Stimulated activated naive CD8-positive, alpha-beta T cell treated with anti-CD3 and anti-CD28 coated beads, Interleukin-15, amount 100 ng/mL, for 72 hours (primary cell): ENCODE measurements around the gene DPY19L1.
A peak's percentile ranks its signal among the peaks of the same experiment; 100 is the strongest.
"Not testable (repeated sequence)": the region's sequence is repeated elsewhere in the genome, so short reads cannot be mapped to it uniquely, and the experiment has no call there.

ENCODE experiments used
- ATAC-seq: fragments of 150-1000 bp; cut with Tn5 transposase; 2 replicates; pipeline ENCODE4 v1.10.0; 2021; ENCODE audit warnings: mild to moderate bottlenecking, moderate library complexity
- DNase-seq, 2 donors: peaks; one replicate each; pipeline ENCODE4 v3.0.0; 2021 to 2022
- H3K27ac Mint-ChIP-seq, 2 donors: one replicate each; pipeline ENCODE4 v1.8.0; 2022; ENCODE audit warnings: mild to moderate bottlenecking in 2 of 2, mixed read lengths in 2 of 2, moderate library complexity in 2 of 2
- H3K27me3 Mint-ChIP-seq: one replicate; pipeline ENCODE4 v1.8.0; 2022; ENCODE audit warnings: mixed read lengths
- H3K4me1 Mint-ChIP-seq: one replicate; pipeline ENCODE4 v1.8.0; 2022; ENCODE audit warnings: mild to moderate bottlenecking, mixed read lengths
- H3K4me3 Mint-ChIP-seq, 2 donors: one replicate each; pipeline ENCODE4 v1.8.0; 2022; ENCODE audit warnings: mild to moderate bottlenecking in 2 of 2, mixed read lengths in 2 of 2, moderate library complexity in 1 of 2
- H3K9me3 Mint-ChIP-seq, 2 donors: one replicate each; pipeline ENCODE4 v1.8.0; 2022; ENCODE audit warnings: mixed read lengths in 2 of 2

Gene DPY19L1

DNA sequence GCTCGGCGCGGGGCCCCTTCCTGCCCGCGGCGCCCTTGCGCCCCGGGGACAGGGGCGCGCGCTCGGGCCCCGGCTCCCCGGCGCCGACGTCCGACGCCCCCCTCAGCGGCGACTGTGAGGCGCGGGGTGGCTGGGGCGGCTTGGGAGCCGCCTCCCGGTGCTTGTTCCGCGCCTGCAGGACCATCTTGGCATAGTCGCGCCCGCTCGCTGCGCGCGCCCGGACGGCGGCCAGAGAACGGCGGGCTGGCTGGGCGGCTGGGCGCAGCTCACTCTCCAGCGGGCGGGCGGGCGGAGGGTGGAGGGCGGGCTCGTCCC is at the start of gene DPY19L1:
Gene DPY19L1 (minus strand): TSS at position 275 of the 315 bp plus-strand sequence. CDS start 91 bp downstream, at position 184.
- Mint-ChIP-seq H3K27ac (peak within 1 kb of the TSS; percentile 92), H3K27me3 (no peaks in the 10 kb centered on the region), H3K4me1 (peaks cover 24% of the 10 kb centered on the region), H3K4me3 (peak within 1 kb of the TSS; percentile 94 to 95), H3K9me3 (no peaks in the 10 kb centered on the region)
- ATAC-seq (no peak), DNase-seq (no peak)

DNA sequence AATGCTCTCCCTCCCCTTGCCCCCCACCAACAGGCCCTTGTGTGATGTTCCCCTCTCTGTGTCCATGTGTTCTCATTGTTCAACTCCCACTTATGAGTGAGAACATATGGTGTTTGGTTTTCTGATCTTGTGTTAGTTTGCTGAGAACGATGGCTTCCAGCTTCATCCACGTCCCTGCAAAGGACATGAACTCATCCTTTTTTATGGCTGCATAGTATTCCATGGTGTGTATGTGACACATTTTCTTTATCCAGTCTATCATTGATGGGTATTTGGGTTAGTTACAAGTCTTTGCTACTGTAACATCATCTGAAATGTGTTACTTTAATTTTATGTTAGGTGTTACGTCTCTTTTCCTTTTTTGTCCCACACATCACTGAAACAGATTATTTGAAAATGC is 42.2 kb upstream of the DPY19L1 start:
- H3K4me1 Mint-ChIP-seq, H3K4me3 Mint-ChIP-seq, H3K9me3 Mint-ChIP-seq: not testable (repeated sequence)

DNA sequence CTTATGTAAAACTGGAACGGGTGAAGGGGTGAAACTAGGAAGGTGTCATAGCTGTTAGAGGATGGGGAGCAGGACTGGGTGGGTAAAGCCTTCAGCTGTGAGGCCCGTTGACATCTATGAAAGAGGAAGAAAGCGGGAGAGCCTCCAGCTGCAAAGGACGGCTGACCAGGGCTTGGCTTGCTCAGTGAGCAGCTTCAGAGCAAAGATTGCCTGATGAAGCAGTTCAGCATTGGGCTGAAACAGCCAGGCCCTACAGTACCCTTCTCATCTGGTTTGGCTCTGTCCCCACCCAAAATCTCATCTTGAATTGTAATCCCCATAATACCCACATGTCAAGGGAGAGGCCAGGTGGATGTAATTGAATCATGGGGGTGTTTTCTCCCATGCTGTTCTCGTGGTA is 36.7 kb upstream of the DPY19L1 start:
- not testable (repeated sequence) for H3K4me3 Mint-ChIP-seq, H3K27ac Mint-ChIP-seq, H3K9me3 Mint-ChIP-seq, DNase-seq, H3K4me1 Mint-ChIP-seq, ATAC-seq
- H3K27me3 Mint-ChIP-seq = peaks cover 29% of the 10 kb centered on the region

More for the DNA sequence above, 42.2 kb upstream of the DPY19L1 start:
- not testable (repeated sequence) for DNase-seq, ATAC-seq, H3K27ac Mint-ChIP-seq, H3K27me3 Mint-ChIP-seq

DNA sequence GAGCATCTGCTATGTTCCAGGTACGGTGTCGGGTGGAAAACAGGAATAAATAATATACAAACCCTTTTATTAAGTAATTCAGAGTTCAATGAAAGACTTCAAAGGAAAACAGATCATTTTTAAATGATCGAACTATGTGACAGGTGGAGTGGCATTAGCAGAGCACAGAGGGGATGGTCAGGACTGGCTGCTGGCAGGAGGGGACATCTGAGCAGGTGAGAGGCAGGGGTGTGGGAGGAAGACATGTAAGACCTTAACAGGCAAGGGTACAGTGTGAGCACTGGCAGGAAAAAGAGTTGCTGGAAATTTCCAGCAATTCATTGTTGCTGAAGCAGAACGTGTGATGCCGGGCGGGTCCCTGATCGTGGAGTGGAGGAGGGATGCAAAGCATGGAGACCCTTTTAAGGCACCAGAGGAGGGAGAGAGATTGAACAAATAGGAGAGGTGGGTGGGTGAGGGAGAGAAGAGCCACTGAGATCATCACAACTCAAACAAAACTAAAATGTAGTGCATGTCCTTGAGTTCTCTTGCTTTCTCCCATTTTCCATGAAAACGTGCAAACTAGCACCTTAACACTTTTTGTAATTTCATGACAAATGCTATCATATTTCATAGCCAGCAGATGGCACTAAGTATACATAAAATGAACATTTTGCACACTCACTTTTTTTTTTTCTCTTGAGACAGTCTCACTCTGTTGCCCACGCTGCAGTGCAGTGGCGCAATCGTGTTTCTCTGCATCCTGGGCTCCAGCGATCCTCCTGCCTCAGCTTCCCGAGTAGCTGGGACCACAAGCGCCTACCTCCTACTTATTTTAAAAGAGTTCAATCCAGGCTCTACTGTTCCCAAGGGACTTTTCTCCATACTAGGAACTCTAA is 35.9 kb upstream of the DPY19L1 start:
- DNase-seq, H3K4me1 Mint-ChIP-seq, H3K4me3 Mint-ChIP-seq, H3K27ac Mint-ChIP-seq, H3K9me3 Mint-ChIP-seq: not testable (repeated sequence)
- peak; percentile 39 for ATAC-seq
- peaks cover 37% of the 10 kb centered on the region for H3K27me3 Mint-ChIP-seq

DNA sequence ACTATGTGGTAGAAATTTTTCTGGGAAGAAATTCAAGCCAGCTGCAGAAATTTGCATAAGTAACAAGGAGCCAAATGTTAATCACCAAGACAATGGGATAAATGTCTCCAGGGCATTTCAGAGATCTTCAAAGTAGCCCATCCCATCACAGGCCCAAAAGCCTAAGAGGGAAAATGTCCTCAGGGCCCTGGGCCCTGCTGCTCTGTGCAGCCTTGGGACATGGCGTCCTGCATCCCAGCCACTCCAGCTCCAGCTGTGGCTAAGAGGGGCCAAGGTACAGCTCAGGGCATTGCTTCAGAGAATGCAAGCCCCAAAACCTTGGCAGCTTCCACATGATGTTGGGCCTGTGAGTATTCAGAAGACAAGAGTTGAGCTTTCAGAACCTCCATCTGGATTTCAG is 31.8 kb upstream of the DPY19L1 start:
- H3K4me3 Mint-ChIP-seq, ATAC-seq, DNase-seq, H3K4me1 Mint-ChIP-seq, H3K27ac Mint-ChIP-seq, H3K9me3 Mint-ChIP-seq: not testable (repeated sequence)
- H3K27me3 Mint-ChIP-seq = peaks cover 43% of the 10 kb centered on the region

DNA sequence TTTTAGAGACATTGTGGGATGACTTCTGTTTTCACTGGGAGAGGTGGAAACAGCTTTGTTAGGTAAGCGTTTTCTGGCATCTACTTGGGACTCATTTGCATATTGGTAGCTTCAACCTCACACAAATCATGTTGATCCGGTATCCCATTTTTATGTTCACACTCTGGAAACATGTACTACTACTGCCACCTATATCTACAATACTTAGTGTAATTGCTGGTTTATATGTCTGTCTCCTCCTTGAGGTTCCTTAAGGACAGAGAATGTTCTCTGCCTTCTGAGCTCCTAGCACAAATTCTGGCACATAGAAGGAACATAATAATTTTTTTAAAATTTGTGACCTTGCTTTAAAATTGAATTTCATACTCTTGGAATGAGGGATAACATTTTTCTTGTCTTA is 28.1 kb upstream of the DPY19L1 start:
- ATAC-seq, H3K9me3 Mint-ChIP-seq, H3K4me3 Mint-ChIP-seq, DNase-seq, H3K27ac Mint-ChIP-seq, H3K4me1 Mint-ChIP-seq: not testable (repeated sequence)
- H3K27me3 Mint-ChIP-seq = peaks cover 21% of the 10 kb centered on the region

DNA sequence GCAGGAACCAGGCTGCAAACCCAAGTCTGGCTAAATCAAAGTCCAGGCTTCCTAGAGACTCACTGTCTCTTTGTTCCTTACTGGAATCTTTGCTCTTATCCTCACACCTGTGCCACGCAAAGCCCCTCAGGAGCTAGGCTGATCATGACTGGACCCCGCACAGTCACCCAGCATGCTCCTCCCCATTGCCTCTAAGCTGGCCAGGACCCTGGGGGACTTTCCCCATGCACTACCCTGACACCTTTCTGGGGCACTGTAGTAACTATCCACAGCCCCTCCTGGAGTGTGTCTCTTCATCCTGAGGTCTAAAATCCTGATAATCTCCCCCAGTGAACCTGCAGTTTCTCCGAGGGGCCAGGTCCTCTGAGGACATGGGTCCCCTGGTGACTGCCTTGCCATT is 21.3 kb upstream of the DPY19L1 start:
- not testable (repeated sequence) for H3K4me3 Mint-ChIP-seq, H3K9me3 Mint-ChIP-seq, DNase-seq, H3K27me3 Mint-ChIP-seq, H3K4me1 Mint-ChIP-seq, H3K27ac Mint-ChIP-seq
- peak; percentile 49 for ATAC-seq

DNA sequence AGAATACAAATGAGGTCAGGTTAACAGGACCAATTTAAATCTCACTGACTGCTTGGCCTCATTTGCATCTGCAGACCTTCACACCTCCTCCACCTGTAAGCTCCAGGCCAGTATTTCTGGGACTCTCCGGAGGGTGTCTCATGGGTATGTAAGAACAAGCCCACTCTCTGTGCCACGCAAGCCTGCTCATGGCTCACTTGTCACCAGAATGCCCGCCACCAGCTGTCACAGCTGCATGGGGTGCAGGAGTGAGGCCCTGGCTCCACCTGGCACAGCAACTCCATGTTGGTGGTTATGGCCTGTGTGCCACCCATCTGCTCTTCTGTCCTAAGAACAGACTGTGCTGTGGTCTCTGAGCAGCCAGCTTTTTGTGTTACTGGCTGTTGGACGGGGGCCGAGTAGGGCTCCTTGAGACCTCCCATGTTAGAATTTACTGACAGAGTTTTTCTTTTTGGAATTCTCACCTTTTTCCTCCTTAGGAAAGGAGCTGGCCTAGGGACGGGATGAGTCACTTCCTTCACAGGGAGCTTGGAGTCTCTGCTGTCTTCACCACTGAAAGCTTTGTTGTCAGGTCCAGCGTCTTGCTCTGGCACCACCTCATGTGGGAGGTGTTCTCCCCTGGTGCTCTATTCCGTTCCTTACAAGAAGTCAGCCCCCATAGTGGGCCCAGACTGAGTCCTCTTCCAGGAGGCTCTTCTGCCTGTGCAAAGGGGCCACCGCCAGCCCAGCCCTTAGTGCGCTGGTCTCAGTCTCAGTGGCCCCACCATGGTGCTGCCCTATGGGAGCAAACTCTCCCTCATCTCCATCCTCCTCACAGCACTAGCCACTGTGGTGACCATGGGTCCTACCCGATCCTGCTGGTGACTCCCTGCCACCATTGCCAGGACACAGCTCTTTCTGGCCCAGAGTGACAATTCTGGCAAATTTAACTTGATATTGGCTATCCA is 20.5 kb upstream of the DPY19L1 start:
- H3K27me3 Mint-ChIP-seq, DNase-seq, H3K4me3 Mint-ChIP-seq, H3K27ac Mint-ChIP-seq, H3K9me3 Mint-ChIP-seq, H3K4me1 Mint-ChIP-seq: not testable (repeated sequence)
- peak; percentile 41 for ATAC-seq

DNA sequence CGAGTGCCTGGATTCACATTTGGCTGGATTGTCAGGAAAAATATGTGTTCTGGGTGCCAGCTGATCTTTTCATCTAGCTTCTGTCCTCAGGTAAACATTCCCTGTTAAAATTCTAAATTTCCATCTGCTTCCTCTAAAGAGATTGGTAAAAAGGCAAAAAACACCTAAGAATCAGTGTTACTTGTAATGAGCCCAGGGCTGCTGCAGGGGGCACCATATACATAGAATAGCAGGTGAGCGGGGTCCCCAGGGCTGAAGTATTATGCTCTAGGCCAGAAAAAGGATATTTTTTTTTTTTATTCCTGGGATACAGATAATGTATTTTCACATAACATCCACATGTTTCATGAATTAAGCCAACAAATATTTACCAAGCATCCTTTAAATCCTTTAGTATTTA is 18.4 kb upstream of the DPY19L1 start:
- H3K4me3 Mint-ChIP-seq, H3K4me1 Mint-ChIP-seq, H3K27ac Mint-ChIP-seq, H3K27me3 Mint-ChIP-seq, DNase-seq, H3K9me3 Mint-ChIP-seq, ATAC-seq: not testable (repeated sequence)

DNA sequence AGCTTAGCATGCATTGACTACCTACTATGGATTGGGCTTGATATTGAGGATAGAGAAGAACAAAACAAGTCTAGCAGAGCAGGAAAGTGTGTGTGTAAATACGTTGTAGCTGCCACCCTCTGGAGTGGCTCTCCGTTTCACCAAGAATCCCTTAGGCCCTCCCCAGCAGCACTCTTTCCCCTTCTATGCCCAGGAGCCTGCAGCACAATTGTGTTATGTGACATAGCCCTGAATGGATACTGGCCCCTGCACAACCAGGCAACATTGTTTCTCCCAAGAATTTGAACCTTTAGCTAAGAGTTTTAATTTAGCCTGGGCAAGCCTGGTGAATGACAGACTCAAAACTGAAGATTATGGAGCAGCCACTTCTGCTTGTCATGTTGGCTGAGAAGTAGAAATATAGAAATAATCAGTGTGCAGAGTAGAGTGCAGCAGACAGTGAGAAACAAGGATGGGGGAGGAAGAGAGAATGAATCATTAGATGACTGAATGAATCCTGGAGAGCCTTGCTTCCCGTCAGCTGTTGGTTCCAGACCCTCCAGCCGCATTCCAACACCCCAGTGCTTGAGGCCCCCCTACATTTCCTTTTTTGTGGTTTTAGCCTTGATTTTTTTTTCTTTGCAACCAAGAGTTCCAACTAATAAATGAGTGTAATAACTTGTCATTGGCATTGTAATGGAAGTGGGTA is 16.3 kb upstream of the DPY19L1 start:
- H3K4me3 Mint-ChIP-seq, DNase-seq, ATAC-seq, H3K27ac Mint-ChIP-seq, H3K9me3 Mint-ChIP-seq, H3K4me1 Mint-ChIP-seq, H3K27me3 Mint-ChIP-seq: not testable (repeated sequence)

DNA sequence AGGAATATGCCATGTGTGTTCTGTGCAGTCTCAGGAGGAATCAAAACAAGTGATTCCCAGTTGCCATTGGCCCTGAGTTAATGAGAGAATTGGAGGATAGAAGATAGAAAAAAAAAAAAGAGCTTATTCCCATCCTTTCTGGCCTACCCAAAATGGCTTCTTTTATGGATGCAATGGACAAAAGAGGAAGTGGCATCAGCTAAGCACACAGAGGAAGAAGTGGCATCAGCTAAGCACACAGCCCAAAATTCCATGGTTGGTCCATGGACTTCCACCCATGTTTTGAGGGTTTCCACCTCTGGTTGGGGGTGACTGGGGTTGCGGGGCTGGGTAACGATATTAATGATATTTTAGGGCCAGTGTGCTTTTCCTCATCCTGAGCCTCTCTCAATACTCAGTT is 11.1 kb upstream of the DPY19L1 start:
- ATAC-seq, H3K4me3 Mint-ChIP-seq, H3K9me3 Mint-ChIP-seq, DNase-seq, H3K4me1 Mint-ChIP-seq, H3K27me3 Mint-ChIP-seq, H3K27ac Mint-ChIP-seq: not testable (repeated sequence)

DNA sequence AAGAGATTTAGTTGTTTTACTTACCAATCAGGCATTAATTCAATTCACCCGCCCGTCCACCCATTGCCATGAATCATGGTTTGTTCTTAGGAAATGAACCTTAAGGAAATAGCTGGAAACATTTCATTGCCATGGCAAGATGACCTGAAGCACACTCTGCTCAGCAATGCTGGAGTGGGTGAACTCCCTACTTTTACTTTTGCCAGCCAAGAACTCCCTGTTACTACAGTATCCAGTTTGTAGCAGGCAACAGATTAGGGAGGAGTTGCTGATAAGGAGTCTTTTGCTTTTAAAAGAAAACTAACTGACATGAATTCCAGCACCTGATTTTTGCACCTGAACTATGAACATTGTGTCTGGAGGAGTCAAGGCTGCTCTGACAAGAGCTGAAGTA is 10.6 kb upstream of the DPY19L1 start:
- not testable (repeated sequence) for H3K27ac Mint-ChIP-seq, H3K9me3 Mint-ChIP-seq, H3K4me3 Mint-ChIP-seq, H3K4me1 Mint-ChIP-seq, ATAC-seq, H3K27me3 Mint-ChIP-seq, DNase-seq

DNA sequence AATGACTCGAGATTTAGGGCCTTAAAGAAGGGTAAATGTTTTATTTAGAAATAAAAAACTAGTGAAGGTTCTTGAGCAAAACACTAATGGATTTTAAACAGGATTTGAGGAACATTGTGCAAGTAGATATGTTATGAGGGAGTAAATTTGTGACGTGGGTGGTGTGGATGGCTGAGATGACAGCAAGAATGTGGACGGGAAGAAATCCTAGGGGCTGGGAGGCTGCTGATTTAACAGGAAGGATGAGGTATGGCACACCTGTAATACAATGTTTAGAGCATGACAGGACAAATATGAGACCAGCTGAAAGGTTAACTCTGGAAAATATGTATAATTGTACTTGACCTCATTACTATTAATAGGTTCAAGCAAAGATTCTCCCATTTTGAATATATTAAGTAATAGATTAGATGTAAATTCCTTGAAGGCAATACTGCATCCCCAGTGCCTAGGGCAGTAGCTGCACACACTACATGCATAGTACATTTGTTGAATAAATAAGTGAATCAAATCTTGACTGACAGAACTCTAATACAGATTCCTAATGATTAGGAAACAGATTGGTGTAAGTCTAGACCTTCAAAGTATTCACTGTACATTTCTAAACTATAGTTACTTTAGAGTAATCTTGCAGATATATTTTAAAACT is 10.1 kb upstream of the DPY19L1 start:
- not testable (repeated sequence) for H3K9me3 Mint-ChIP-seq, H3K27ac Mint-ChIP-seq, H3K4me1 Mint-ChIP-seq, H3K4me3 Mint-ChIP-seq, ATAC-seq, DNase-seq
- H3K27me3 Mint-ChIP-seq = peaks cover 11% of the 10 kb centered on the region

DNA sequence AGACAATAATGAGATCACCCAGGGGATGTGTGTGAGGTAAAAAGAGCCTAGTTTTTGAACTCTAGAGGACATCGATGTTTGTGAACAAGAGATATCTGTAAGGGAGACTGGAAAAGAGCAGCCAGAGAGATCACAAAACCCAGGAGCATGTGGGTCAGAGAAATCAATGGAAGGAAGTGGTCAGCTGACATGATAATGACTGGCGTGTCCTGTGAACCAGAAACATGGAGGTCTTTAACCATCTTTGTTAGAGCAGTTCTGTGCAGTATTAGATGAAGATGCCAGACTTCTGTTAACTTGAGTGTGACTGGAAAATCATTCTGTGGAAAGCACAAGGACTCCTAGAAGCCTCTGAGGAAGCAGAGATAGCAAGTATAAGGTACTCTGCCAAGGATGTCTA is 6.0 kb upstream of the DPY19L1 start:
- not testable (repeated sequence) for H3K27ac Mint-ChIP-seq

DNA sequence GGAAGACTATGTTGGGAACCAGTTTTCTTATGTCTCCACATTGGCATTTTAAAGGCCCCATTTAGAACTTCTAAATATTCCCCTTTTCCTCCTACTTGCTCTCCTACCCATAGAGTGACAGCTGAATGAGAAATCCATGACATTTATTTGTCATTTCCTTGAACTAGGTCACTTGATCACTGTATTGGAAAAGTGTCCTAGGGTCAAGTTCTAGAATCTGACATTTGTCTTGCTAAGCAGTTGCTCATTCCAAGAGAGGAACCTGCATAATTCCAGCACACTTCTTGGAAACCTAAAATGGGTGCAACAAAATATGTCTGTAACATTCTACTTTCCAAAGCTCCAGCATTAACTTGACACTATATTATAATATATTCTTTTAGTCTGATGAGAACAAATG is 3.6 kb upstream of the DPY19L1 start:
- Mint-ChIP-seq H3K4me1 (peaks cover 10% of the 10 kb centered on the region), H3K9me3 (no peaks in the 10 kb centered on the region), H3K27ac (no peak overlapping the region), H3K4me3 (no peak overlapping the region), H3K27me3 (peaks cover 8% of the 10 kb centered on the region)
- ATAC-seq = no peak
- DNase-seq = no peak

More for the DNA sequence above, 6.0 kb upstream of the DPY19L1 start:
- not testable (repeated sequence) for H3K4me3 Mint-ChIP-seq, H3K4me1 Mint-ChIP-seq, H3K9me3 Mint-ChIP-seq, DNase-seq, H3K27me3 Mint-ChIP-seq
- ATAC-seq = peak; percentile 8
